ENCODE data around the gene NAT16.
A peak's percentile ranks its signal among the peaks of the same experiment; 100 is the strongest.
"Not testable (repeated sequence)": the region's sequence is repeated elsewhere in the genome, so short reads cannot be mapped to it uniquely, and the experiment has no call there.

The NAT16 gene

DNA sequence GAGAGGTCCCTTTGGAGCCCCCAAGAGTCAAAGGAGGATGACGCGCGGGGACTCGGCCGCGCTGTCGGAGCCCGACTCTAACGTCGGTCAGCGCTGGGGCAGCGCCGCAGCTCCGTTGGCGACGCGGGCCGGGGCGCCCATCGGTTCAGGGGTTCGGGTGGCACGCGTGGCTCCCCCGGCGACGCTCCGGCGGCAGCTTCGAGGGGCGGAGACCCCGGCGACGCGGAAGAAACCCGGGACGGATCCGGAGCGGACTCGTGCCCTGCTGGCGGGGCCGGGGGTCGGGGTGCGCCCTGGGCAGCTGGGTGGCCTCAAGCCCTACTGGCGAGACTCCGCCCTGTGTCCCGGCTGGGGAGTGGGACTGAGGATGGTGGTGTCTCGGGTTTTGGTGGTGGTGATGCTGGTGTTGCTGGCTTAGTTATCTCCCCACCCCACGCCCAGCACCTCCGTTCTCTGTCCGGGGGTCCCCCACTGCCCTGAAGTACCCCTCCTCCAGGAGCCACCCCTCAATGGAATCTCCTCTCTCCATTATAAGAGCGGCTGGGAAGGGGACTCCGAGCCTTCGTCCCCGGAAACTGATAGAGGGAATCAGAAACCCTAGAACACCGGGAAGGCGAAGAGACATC is at the start of gene NAT16:
Gene NAT16, minus strand, starts transcription at position 164 of the 626 bp plus-strand sequence. CDS start 5,486 bp downstream, outside the sequence.
- no peak for DNase-seq (ENCODE audit: low read depth in 2 of 2)

DNA sequence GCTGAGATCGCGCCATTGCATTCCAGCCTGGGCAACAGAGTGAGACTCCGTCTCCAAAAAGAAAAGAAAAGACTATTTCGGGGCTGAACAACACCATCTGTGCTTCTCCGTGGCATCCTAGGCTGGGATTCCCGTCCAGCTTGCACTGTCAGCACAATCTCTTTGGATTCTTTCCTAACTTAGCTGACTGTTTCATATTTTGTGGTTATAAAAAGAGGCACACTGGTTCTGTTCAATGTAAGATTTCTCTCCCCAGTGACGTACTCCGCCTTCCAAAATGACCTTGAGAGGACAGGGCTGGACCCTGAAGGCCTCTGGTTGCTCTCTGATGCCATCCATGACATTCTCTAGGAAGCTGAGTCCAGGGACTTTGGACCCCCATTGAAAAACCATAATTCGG is 46.6 kb upstream of the NAT16 start:
- DNase-seq (ENCODE audit: low read depth in 2 of 2): no peak

DNA sequence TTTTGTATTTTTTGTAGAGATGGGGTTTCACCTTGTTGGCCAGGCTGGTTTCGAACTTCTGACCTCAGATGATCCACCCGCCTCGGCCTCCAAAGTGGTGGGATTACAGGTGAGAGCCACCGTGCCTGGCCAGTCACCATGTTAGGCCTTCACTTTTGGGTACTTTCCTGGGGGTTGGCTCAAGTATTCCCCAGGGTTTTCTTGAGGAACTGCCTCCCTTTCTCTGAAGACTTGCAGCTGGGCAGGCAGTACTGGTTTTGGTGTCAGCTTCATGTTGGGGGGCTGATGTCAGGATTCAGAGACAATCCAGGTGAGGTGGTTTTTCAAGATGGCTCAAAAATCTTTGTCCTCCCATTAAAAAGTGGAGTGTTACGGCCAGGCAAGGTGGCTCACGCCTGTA is 45.6 kb upstream of the NAT16 start:
- DNase-seq (ENCODE audit: low read depth in 2 of 2): no peak

DNA sequence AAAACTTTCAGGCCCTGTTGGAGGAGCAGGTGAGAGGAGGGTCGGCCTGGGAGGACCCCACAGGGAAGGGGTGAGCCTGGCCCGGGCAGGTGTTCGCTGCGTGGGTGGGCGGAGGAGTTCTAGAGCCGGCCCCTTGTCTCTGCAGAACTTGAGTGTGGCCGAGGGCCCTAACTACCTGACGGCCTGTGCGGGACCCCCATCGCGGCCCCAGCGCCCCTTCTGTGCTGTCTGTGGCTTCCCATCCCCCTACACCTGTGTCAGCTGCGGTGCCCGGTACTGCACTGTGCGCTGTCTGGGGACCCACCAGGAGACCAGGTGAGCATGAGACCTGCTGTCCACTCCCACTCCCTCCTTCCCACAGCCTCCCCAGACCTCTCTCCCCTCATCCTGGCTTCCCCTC is 43.4 kb upstream of the NAT16 start:
- DNase-seq (ENCODE audit: low read depth in 2 of 2): no peak

DNA sequence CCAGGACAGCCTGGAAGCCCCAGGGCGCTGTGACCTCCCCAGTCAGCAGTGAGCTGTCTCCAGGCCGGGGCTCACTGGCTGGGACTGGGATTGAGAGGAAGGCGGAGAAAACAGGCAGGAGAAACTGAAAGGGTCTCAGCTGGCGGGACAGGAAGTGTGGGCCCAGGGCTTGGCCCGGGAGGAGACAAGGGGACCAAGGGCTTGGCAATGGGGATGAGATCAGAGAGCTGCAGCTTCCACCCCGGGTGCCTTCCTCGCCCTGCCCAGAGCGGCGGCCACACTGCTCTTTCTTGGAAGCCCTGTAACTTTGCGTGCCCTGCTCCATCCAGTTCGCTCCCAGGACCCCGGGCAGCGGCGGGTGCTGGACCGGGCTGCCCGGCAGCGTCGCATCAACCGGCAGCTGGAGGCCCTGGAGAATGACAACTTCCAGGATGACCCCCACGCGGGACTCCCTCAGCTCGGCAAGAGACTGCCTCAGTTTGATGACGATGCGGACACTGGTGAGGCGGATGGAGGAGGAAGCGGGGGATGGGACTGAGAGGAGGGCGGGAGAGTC is 42.3 kb upstream of the NAT16 start:
- no peak for DNase-seq (ENCODE audit: low read depth in 2 of 2)

DNA sequence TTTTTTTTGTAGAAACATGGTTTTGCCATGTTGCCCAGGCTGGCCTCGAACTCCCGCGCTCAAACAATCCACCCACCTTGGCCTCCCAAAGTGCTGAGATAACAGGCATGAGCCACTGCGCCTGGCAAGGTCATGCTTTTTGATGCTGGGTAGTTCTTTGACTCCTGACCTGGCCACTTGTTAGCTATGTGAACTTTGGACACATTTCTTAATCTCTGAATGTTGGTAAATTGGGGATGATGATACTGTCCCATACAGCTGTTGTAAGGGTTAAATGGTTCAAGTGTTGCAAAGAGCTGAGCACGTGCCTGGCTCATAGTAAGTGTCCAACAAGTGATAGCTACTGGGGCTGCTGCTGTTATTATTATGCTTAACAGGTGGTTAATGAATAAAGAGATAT is 40.2 kb upstream of the NAT16 start:
- DNase-seq (ENCODE audit: low read depth in 2 of 2): no peak

DNA sequence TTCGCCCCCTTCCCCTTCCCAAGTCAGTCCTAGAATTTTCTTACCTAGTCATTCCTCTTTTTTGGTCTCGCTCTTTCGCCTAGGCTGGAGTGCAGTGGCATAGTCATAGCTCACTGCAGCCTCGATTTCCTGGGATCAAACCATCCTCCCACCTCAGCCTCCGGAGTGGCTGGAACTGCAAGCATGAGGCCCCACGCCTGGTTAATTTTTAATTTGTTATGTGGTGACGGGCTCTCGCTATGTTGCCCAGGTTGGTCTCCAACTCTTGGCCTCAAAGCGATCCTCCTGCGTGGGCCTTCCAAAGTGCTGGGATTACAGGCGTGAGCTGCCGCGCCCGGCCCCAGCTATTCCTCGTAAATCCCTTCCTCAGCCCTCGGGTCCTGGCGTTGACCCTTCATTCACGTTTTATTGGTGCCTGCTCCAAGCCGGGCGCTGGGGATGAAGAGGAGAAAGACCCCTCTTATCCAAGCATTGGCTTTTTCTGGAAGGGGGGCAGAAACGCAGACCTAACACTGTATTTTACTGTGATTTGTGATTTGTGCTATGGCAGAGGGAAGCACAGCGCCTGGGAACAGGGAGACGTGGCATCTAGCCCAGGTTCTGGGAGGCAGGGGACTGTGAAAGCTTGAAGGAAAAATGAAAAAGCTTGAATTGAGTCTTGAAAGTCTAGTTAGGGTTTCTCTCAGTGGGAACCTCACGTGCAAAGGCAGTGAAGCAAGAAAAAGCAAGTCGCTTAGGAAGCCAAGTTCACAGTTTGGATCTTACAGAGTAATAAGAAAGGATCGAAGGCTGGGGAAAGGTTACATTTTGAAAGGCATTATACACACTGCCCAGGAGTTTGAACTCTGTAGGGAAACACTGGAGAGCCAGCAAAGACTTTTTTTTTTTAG is 38.4 kb upstream of the NAT16 start:
- DNase-seq (ENCODE audit: low read depth in 2 of 2): no peak

DNA sequence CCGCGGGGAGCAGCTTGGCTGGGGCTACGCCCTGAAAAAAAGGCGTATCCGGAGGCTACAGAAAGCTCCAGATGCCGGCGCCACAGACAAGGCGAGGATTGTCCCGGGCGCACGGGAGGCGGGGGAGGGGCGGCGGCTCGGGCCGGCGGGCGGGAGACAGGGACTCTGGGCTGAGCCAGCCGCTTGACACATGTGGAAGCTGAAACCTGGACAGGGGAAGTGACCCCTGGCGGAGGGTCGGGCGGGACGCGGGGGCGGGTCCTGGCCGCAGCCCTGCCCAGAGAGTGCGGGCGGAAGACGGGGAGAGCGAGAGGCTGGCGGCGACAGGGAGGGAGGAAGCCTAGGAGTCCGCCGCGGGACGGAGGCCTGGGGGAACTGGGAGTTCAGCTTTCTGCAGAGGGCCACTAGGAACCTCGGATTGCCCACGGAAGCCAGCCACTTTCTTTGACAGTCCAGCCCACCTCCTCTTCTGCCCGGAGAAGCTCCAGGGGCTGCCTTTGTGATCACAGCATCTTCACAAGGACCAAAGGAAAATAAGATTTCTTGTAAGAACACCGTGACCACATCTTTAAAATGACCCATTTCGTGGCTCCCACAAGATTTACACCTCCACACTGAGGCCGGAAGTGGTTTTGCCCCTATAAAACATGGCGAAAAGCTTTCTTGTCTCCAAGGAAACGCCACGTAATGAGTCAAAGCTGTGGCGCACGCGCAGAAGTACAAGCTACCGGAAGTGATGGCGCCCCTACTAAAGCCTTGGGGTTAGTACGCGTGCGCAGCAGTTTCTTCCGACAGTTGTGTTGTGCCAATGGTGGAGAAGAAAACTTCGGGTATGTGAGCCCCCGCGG is 37.5 kb upstream of the NAT16 start, which contains the start of the genes PLOD3 and ZNHIT1:
Gene PLOD3, minus strand, starts transcription at position 194 of the 848 bp plus-strand sequence. CDS start 307 bp downstream, outside the sequence.
Gene ZNHIT1, plus strand, starts transcription at position 778 of the 848 bp plus-strand sequence. Its CDS starts 31 bp downstream, at position 809.
- DNase-seq (ENCODE audit: low read depth in 2 of 2): peak; percentile 89 to 92

DNA sequence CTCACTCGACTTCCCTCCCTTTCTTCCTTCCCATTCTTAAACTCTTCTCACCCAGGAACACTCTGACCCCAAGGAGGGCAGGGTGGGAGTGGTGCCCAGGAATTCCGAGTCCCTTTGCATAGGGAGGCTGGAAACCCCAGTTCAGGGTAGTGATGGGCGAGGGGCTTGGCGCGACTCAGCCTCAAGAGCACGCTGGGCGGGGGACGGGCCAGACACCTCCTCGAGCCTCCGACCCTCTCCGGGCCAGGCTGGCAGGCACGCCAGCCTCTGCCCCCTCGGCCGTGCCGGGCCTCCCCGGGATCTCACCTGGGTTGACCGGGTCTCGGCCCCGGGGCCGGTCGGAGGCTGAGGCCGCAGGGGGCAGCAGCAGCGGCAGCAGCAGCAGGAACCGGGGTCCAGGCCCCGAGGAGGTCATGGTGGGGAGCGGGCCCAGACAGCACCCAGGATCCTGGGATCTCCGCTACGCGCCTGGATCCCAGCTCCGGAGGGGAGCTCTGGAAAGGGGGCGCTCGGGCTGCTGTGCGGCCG is 36.8 kb upstream of the NAT16 start:
- DNase-seq (ENCODE audit: low read depth in 2 of 2): no peak

DNA sequence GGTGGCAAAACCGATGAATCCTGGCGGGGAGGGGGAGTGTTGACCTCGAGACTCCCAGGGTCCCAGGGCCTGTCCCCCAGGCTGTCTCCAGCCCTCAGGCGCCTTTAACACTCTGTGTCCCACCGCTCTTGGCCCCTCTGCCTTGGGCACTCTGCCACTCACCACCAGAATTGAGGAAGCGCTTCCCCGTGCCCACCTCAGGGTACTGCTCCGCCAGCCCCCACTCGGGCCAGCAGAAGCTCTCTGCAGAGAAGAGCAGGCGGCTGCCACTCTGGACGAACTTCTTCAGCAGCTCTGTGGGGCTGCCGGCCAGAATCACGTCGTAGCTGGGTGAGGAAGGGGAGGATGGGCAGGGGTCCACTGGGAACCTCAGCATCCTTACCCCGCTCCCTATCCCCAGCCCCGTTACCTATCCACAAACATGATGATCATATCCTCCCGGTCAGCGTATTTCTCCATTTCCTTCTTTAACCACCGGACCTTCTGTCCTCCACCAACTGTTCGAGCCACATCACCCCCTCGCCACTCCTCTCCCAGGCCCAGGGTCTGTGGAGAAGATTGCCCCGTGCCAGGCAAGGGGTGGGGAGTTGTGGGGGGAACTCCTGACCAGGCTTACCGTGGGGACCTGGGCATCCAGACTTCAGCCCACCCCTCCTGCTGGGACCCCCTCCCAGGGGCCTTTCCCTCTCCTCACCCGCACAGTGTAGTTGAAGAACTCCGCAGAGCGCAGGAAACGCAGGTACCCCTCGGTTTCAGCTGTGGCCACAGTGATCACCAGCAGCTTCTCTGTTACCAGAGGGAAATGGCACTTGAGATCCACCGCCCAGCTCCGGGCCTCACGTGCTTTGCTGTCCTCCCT is 36.1 kb upstream of the NAT16 start:
- no peak for DNase-seq (ENCODE audit: low read depth in 2 of 2)

DNA sequence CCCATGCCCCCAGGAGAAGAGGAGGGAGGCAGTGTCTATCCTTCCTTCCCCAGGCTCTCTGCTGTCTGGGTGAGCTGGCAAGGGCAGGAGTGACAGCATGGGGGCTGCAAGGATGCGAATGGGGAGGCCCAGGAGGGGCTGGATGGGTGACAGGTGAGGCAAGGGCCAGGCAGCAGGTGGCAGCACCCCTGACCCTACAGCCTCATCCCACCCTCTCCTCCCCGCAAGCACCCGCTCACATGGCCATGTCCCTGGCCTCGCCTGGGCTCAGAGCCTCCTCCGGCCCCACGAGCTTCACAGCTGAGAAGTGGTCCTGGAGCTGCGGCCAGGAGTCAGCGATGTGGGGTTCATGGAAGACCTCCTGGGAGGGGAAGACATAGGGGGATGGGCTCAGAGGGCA is 31.9 kb upstream of the NAT16 start:
- DNase-seq (ENCODE audit: low read depth in 2 of 2): no peak

DNA sequence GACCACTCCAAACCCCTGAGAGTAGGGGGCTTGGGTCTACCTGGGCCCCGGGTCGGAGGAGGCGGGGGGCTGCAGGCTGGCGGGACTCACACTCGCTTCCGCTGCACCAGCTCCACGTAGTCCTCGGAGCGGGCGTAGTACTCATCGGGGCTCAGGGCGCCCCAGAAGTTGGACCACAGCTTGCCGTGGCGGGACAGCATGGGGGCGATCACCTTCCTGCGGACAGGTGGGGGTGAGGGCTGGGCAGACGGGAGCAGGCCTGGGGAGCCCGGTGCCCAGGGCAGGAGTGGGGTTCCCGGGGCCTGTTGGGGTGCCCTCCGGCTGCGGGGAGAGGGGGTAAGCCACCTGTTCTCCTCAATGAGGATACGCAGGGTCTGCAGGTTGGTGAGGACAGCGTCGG is 31.4 kb upstream of the NAT16 start:
- no peak for DNase-seq (ENCODE audit: low read depth in 2 of 2)

DNA sequence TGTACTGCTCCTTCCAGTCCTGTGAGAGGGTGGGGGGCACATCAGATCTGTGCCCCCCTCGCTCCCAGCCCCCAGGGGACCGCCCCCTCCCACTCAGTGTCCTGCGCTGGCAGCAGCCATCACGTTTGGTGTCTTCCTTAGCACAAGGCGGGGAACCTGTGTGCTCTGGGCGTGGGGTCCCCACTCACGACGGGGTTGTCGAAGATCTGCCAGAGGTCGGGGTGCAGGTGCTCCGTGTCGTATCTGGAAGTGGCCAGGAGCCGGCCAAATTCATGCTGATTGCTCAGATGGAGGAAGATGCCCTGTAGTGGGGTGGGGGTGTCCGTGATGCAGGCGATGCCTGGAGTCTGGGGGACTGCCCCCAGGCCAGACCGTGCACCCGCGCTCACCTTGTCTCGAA is 30.1 kb upstream of the NAT16 start:
- DNase-seq (ENCODE audit: low read depth in 2 of 2): no peak

DNA sequence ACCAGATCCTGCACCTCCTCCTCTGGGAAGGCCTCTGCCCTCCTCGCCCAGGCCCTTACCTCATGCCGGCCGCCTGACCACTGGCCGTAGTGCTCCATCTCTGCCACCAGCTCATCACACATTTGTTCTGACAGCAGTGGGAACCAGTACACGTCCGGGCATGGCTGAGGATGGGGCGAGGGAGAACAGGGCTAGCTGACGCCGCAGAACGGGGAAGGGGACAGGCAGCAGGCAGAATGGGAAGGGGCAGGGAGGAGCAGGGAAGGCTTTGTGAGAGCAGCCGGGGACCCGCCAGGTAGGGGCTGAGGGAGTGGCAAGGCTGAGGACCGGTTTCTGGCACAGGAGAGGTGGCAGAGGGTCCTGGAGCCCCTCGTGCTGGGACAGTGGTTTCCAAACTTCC is 28.7 kb upstream of the NAT16 start:
- no peak for DNase-seq (ENCODE audit: low read depth in 2 of 2)

DNA sequence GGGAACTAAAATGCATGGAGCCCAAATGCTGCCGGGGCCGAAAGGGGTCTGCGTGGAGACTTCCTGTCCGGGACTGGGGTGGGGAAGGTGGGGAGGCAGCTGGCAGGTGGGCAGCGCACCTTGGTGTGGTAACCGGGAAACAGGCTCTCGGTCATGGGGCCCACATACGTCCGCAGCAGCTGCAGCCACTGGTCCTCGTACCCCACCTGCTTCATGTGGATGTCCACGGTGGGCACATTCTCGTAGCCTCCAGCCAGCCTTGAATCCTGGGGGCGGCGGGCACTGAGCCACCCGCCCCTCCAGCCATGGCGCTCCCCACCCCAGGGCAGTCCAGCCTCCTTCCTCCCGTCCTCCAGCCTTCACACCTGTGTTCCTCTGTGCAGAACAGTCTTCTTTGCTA is 27.4 kb upstream of the NAT16 start:
- no peak for DNase-seq (ENCODE audit: low read depth in 2 of 2)

DNA sequence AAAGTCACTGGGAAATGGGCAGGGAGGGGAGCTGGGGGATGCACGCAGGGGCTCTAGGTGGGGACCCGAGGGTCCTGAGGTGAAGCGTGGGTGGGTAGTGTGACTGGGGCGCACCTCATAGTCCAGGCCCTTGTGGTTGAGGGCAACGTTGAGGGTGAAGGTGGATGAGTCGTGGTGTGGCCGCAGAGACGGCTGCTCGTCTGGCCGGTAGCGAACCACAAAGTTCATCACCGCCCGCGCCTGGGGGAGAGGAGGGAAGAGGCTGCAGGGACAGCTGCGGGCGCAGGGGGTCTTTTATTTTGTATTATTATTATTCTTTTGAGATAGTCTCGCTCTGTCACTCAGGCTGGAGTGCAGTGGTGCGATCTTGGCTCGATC is 26.6 kb upstream of the NAT16 start:
- DNase-seq (ENCODE audit: low read depth in 2 of 2): no peak

DNA sequence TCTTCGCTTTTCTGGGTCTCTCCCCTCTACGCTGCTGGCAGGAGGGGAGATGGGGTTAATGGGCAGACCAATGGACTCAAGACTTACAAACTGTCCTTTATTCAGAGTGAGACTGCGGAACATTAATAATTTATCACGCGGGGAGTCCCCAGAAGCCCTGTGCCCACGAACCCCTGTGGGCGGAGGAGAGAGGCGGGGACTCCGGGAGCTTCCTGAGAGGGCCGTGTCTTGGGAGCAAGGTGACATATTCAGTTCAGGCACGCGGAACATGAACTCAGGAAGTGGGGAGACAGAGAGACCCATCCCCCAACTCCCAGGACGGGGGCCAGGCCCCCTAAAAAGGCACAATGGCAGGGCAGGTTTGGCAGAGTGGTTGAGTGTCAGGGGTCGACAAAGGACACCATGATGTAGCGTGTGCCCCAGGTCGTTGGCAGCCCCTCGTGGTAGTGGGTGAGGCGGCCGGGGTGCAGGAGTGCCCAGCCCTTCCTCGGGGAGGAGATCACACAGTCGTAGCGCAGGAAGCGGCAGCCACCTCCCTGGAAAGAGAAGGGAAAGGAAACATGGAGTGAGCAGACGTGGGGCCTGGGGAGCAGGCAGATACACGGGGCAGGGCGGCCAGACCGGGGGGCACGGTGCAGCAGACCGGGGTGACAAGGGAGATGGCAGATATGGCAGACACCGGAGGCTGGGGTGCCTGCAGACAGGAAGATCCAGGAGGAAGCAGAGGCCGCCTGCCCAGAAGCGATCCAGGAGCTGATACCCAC is 26.0 kb upstream of the NAT16 start:
- no peak for DNase-seq (ENCODE audit: low read depth in 2 of 2)

DNA sequence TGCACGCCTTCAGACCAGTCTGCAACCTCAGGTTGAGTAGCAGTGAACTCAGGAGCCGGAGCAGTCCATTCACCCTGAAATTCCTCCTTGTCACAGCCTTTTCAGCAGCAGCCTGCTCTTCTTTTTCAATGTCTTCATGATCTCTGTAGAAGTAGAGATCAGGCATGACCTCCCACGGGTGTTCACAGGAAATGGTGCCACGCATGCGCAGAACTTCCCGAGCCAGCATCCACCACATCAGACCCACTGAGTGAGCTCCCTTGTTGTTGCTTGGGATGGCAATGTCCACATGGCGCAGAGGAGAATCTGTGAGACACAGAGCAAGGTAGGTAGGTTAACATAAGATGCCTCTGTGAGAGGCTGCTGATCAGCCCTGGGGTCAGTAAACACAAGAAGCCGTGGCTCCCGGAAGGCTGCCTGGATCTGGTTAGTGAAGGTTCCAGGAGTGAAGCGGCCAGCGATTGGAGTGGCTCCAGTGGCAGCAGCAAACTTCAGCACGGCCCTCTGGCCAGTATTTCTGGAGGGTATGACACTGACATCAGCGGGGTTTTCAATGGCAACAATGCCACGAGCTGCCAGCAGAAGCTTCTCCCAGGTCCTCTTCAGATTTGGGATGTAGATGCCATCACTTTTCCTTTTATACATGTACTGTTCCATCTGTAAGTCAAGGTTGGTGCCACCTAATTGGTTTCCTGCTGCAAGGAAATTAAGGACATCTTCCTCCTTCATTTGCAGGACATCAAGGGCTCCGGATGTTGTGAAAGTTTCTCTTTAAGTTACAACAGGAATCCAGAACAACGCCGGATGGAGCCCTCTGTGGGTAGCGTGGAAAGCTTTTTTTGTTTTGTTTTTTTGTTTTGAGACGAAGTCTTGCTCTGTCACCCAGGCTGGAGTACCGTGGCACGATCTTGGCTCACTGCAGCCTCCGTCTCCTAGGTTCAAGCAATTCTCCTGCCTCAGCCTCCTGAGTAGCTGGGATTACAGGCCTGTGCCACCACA is 23.9 kb upstream of the NAT16 start:
- not testable (repeated sequence) for DNase-seq (ENCODE audit: low read depth in 2 of 2)

DNA sequence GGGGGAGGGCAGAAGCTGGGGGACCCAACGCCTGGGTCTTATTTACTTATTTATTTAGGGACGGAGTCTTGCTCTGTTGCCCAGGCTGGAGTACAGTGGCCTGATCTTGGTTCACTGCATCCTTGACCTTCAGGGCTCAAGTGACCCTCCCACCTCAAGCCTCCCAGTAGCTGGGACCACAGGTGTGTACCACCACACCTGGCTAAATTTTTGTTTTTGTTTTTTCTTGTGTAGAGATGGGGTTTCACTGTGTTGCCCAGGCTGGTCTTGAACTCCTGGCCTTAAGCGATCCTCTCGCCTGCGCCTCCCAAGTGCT is 22.5 kb upstream of the NAT16 start:
- no peak for DNase-seq (ENCODE audit: low read depth in 2 of 2)
